GM23338 (cell line): ENCODE measurements around the gene CDKAL1. TPM values are rescaled to one million over a fixed set of nuclear protein-coding genes. Genes with fewer than 3 reads are reported as not detected.
A peak's percentile ranks its signal among the peaks of the same experiment; 100 is the strongest.

Experiments used
- ATAC-seq: fragments of 200-7000 bp; cut with Tn5 transposase; 3 replicates; pipeline ENCODE4 v1.9.1; 2020
- DNase-seq: peaks from one replicate; pipeline ENCODE4 v3.0.0-alpha.2; 2015; ENCODE audit warnings: low spot score
- H2AFZ ChIP-seq: fragments of 200-600 bp; sonication (generic); 2 replicates; pipeline ENCODE4 v1.8.0; 2016; ENCODE audit warnings: antibody characterized with exemption, mild to moderate bottlenecking, moderate library complexity
- H3F3A ChIP-seq: fragments of 200-600 bp; sonication (generic); replicated peaks from 2 replicates; pipeline ENCODE4 v1.8.0; 2017; ENCODE audit warnings: antibody characterized with exemption, mixed run types, low read depth
- H3K27ac ChIP-seq: fragments of 200-600 bp; sonication (generic); 2 replicates; pipeline ENCODE4 v1.6.1; 2016; ENCODE audit warnings: low read depth
- H3K27me3 ChIP-seq: fragments of 200-600 bp; sonication (generic); 2 replicates; pipeline ENCODE4 v1.8.0; 2016; ENCODE audit warnings: mild to moderate bottlenecking, mixed run types, moderate library complexity; ENCODE audit not compliant: insufficient read depth
- H3K36me3 ChIP-seq: fragments of 200-600 bp; sonication (generic); 2 replicates; pipeline ENCODE4 v1.8.0; 2016; ENCODE audit warnings: mild to moderate bottlenecking; ENCODE audit not compliant: insufficient read depth
- H3K4me1 ChIP-seq: fragments of 200-600 bp; sonication (generic); 2 replicates; pipeline ENCODE4 v1.8.0; 2016; ENCODE audit warnings: mild to moderate bottlenecking, moderate library complexity; ENCODE audit not compliant: insufficient read depth
- H3K4me2 ChIP-seq: fragments of 200-600 bp; sonication (generic); 2 replicates; pipeline ENCODE4 v1.7.1; 2017; ENCODE audit warnings: mixed run types
- H3K4me3 ChIP-seq: fragments of 200-600 bp; sonication (generic); 2 replicates; pipeline ENCODE4 v1.6.1; 2016; ENCODE audit warnings: mixed run types
- H3K79me2 ChIP-seq: fragments of 200-600 bp; sonication (generic); replicated peaks from 2 replicates; pipeline ENCODE4 v1.8.0; 2017; ENCODE audit warnings: mild to moderate bottlenecking; ENCODE audit not compliant: insufficient read depth
- H3K9me2 ChIP-seq: fragments of 200-600 bp; sonication (generic); 2 replicates; pipeline ENCODE4 v1.8.0; 2017; ENCODE audit not compliant: insufficient read depth
- H4K20me1 ChIP-seq: fragments of 200-600 bp; sonication (generic); replicated peaks from 2 replicates; pipeline ENCODE4 v1.8.0; 2017; ENCODE audit warnings: mild to moderate bottlenecking; ENCODE audit not compliant: insufficient read depth
- H3K27ac Mint-ChIP-seq: 2 replicates; pipeline ENCODE4 v1.8.0; 2020; ENCODE audit warnings: inconsistent platforms, mild to moderate bottlenecking, moderate library complexity, mixed read lengths
- H3K27me3 Mint-ChIP-seq: 3 replicates; pipeline ENCODE4 v1.8.0; 2022; ENCODE audit warnings: low read depth, mild to moderate bottlenecking, moderate library complexity, mixed read lengths, inconsistent platforms; ENCODE audit not compliant: insufficient read depth, poor library complexity
- H3K36me3 Mint-ChIP-seq: 3 replicates; pipeline ENCODE4 v1.8.0; 2021; ENCODE audit warnings: low read depth, mild to moderate bottlenecking, inconsistent platforms, moderate library complexity, mixed read lengths
- H3K4me1 Mint-ChIP-seq: 3 replicates; pipeline ENCODE4 v1.8.0; 2020; ENCODE audit warnings: mild to moderate bottlenecking, inconsistent platforms, mixed read lengths
- H3K4me3 Mint-ChIP-seq: 3 replicates; pipeline ENCODE4 v1.8.0; 2021; ENCODE audit warnings: moderate library complexity, mild to moderate bottlenecking, inconsistent platforms, mixed read lengths
- H3K9me3 Mint-ChIP-seq: 3 replicates; pipeline ENCODE4 v1.8.0; 2020; ENCODE audit warnings: moderate library complexity, mild to moderate bottlenecking, inconsistent platforms, mixed read lengths
- CREB1 ChIP-seq: fragments of 250-450 bp; sonication (Bioruptor Pico); IDR thresholded peaks from 2 replicates; pipeline ENCODE4 v1.5.0; 2020; ENCODE audit warnings: low read depth, mild to moderate bottlenecking, moderate library complexity
- CTCF ChIP-seq, 2 experiments: fragments of 200-600 bp in 1 of 2; sonication (generic) in 1 of 2; conservative IDR thresholded peaks; 2 replicates each; pipeline versions ENCODE4 v1.5.1 to v1.6.1; 2016 to 2017; ENCODE audit warnings: antibody characterized with exemption in 2 of 2, low read depth in 2 of 2, mild to moderate bottlenecking in 2 of 2, moderate library complexity in 1 of 2
- ETS1 ChIP-seq: IDR thresholded peaks from 2 replicates; pipeline ENCODE4 v1.6.1; 2016; ENCODE audit warnings: antibody characterized with exemption
- EZH2 ChIP-seq: fragments of 200-600 bp; sonication (generic); IDR thresholded peaks from one replicate; pipeline ENCODE4 v1.8.0; 2017; ENCODE audit warnings: antibody characterized with exemption, mild to moderate bottlenecking, low read depth; ENCODE audit not compliant: unreplicated experiment
- JUNB ChIP-seq: IDR thresholded peaks from one replicate; pipeline ENCODE4 v1.6.1; 2016; ENCODE audit warnings: antibody characterized with exemption; ENCODE audit not compliant: unreplicated experiment
- NANOG ChIP-seq: IDR thresholded peaks from 2 replicates; pipeline ENCODE4 v1.6.1; 2016; ENCODE audit warnings: antibody characterized with exemption, borderline replicate concordance
- POLR2AphosphoS5 ChIP-seq: IDR thresholded peaks from 2 replicates; pipeline ENCODE4 v1.6.1; 2016; ENCODE audit warnings: antibody characterized with exemption, low read depth
- REST ChIP-seq: IDR thresholded peaks from one replicate; pipeline ENCODE4 v1.6.1; 2018; ENCODE audit warnings: antibody characterized with exemption; ENCODE audit not compliant: unreplicated experiment
- STAT1 ChIP-seq: IDR thresholded peaks from one replicate; pipeline ENCODE4 v1.6.1; 2016; ENCODE audit warnings: antibody characterized with exemption; ENCODE audit not compliant: unreplicated experiment
- ZNF331 ChIP-seq: fragments of 250-450 bp; sonication (Bioruptor Pico); IDR thresholded peaks from 2 replicates; pipeline ENCODE4 v1.5.0; 2020; ENCODE audit warnings: low read depth, mild to moderate bottlenecking, moderate library complexity
- polyA plus RNA-seq: library from polyadenylated mRNA; unstranded; fragments of >200 nt; fragmentation: Nextera tagmentation; extraction: Ambion mirVana; gene quantifications from 2 replicates; pipeline ENCODE4 v1.2.1, GENCODE V29; 2016
- total RNA-seq: library from RNA; depleted of rRNA; stranded (reverse); fragments of >200 nt; shearing (Covaris generic); gene quantifications from 2 replicates; pipeline ENCODE4 v1.2.3, GENCODE V29; 2014
- TF ChIP-seq, protein P1 (sequence below): fragments of 250-450 bp; sonication (Bioruptor Pico); IDR thresholded peaks from 2 replicates; pipeline ENCODE4 v1.5.0; 2020; ENCODE audit warnings: mild to moderate bottlenecking, moderate library complexity

Gene CDKAL1
- total and polyA plus RNA-seq, 2 experiments from 2014 or later, result 17.8 to 35.0 TPM

DNA sequence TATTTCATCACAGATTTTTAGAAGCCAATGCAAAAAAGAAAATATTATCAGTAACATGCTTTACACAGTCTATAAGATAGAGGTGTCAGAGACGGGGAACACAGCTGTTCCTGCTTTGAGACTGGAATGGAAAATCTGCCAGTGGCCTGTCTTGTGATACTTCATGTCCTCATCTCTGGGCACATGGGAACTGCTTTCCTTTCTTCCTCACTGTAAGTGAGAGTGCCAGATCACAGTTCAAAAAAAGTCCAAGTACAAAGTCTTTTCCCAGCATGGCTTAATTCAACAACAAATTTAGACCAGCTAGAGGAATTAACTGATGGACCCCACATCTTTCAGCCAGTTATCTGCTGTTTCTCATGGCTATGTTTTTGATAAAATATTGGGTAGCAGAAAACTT, 490.4 kb downstream of the CDKAL1 start:
- Histone ChIP-seq H3K4me3 (no peak overlapping the region), H3K36me3 (no peaks in the 10 kb centered on the region), H3K79me2 (no peaks in the 10 kb centered on the region), H3F3A (no peaks in the 10 kb centered on the region), H3K27ac (no peak overlapping the region), H4K20me1 (no peaks in the 10 kb centered on the region), H3K4me1 (0 out of 2 replicates have a peak, but pooled peaks cover 4% of the 10 kb centered on the region), H3K4me2 (no peak overlapping the region), H3K9me2 (no peaks in the 10 kb centered on the region), H2AFZ (no peak overlapping the region), H3K27me3 (no peaks in the 10 kb centered on the region)
- no peak for DNase-seq
- Mint-ChIP-seq H3K9me3 (peaks cover 9% of the 10 kb centered on the region), H3K36me3 (peaks cover 19% of the 10 kb centered on the region), H3K4me1 (peaks cover 15% of the 10 kb centered on the region; the same call in 2 of the 3 replicates), H3K4me3 (no peak overlapping the region), H3K27ac (peak overlapping the region; percentile 47; the same call in 1 of the 2 replicates), H3K27me3 (peaks cover 2% of the 10 kb centered on the region)
- TF ChIP-seq ZNF331 (CRISPR knock-in tag) (no peak), EZH2 (no peak), CREB1 (CRISPR knock-in tag) (no peak), REST (no peak), NANOG (no peak), ETS1 (no peak), JUNB (no peak), POLR2AphosphoS5 (no peak), STAT1 (no peak), CTCF (conservative IDR thresholded peaks at IDR 0.05; ENCODE audit: low read depth in 2 of 2) (no peak)
- TF ChIP-seq, protein P1, sequence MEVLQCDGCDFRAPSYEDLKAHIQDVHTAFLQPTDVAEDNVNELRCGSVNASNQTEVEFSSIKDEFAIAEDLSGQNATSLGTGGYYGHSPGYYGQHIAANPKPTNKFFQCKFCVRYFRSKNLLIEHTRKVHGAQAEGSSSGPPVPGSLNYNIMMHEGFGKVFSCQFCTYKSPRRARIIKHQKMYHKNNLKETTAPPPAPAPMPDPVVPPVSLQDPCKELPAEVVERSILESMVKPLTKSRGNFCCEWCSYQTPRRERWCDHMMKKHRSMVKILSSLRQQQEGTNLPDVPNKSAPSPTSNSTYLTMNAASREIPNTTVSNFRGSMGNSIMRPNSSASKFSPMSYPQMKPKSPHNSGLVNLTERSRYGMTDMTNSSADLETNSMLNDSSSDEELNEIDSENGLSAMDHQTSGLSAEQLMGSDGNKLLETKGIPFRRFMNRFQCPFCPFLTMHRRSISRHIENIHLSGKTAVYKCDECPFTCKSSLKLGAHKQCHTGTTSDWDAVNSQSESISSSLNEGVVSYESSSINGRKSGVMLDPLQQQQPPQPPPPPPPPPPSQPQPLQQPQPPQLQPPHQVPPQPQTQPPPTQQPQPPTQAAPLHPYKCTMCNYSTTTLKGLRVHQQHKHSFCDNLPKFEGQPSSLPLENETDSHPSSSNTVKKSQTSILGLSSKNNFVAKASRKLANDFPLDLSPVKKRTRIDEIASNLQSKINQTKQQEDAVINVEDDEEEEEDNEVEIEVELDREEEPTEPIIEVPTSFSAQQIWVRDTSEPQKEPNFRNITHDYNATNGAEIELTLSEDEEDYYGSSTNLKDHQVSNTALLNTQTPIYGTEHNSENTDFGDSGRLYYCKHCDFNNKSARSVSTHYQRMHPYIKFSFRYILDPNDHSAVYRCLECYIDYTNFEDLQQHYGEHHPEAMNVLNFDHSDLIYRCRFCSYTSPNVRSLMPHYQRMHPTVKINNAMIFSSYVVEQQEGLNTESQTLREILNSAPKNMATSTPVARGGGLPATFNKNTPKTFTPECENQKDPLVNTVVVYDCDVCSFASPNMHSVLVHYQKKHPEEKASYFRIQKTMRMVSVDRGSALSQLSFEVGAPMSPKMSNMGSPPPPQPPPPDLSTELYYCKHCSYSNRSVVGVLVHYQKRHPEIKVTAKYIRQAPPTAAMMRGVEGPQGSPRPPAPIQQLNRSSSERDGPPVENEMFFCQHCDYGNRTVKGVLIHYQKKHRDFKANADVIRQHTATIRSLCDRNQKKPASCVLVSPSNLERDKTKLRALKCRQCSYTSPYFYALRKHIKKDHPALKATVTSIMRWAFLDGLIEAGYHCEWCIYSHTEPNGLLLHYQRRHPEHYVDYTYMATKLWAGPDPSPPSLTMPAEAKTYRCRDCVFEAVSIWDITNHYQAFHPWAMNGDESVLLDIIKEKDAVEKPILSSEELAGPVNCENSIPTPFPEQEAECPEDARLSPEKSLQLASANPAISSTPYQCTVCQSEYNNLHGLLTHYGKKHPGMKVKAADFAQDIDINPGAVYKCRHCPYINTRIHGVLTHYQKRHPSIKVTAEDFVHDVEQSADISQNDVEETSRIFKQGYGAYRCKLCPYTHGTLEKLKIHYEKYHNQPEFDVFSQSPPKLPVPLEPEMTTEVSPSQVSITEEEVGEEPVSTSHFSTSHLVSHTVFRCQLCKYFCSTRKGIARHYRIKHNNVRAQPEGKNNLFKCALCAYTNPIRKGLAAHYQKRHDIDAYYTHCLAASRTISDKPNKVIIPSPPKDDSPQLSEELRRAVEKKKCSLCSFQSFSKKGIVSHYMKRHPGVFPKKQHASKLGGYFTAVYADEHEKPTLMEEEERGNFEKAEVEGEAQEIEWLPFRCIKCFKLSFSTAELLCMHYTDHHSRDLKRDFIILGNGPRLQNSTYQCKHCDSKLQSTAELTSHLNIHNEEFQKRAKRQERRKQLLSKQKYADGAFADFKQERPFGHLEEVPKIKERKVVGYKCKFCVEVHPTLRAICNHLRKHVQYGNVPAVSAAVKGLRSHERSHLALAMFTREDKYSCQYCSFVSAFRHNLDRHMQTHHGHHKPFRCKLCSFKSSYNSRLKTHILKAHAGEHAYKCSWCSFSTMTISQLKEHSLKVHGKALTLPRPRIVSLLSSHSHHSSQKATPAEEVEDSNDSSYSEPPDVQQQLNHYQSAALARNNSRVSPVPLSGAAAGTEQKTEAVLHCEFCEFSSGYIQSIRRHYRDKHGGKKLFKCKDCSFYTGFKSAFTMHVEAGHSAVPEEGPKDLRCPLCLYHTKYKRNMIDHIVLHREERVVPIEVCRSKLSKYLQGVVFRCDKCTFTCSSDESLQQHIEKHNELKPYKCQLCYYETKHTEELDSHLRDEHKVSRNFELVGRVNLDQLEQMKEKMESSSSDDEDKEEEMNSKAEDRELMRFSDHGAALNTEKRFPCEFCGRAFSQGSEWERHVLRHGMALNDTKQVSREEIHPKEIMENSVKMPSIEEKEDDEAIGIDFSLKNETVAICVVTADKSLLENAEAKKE (CRISPR knock-in tag), result no peak
- no peak for ATAC-seq
